Thyroid gland (tissue), 4 donors: ENCODE data around the gene NEURL1. TPM values are rescaled to one million over a fixed set of nuclear protein-coding genes. Genes with fewer than 3 reads are reported as not detected.

ENCODE experiments used
- DNase-seq, 2 donors: peaks; one replicate each; pipeline ENCODE4 v3.0.0-alpha.2; 2019
- H3K27ac ChIP-seq, 3 donors: fragments of 200-600 bp; sonication (generic); 1 replicate in 2 of 3; 2 replicates in 1 of 3; pipeline ENCODE4 v1.5.1; 2016 to 2019; ENCODE audit warnings: mild to moderate bottlenecking in 1 of 3, moderate library complexity in 1 of 3
- H3K27me3 ChIP-seq: fragments of 200-600 bp; sonication (generic); one replicate; pipeline ENCODE4 v1.5.1; 2019
- H3K36me3 ChIP-seq, 2 donors: fragments of 200-600 bp; sonication (generic); one replicate each; pipeline ENCODE4 v1.5.1; 2016 to 2019
- H3K4me1 ChIP-seq, 2 donors: fragments of 200-600 bp; sonication (generic); one replicate each; pipeline ENCODE4 v1.5.1; 2017 to 2019
- H3K4me3 ChIP-seq, 3 donors: fragments of 200-600 bp; sonication (generic); replicated peaks in 1 of 3; 1 replicate in 2 of 3; 2 replicates in 1 of 3; pipeline ENCODE4 v1.5.1; 2016; ENCODE audit warnings: mild to moderate bottlenecking in 1 of 3
- H3K9me3 ChIP-seq: fragments of 200-600 bp; sonication (generic); one replicate; pipeline ENCODE4 v1.5.1; 2017
- CTCF ChIP-seq, 6 experiments: fragments of 200-600 bp in 3 of 6; fragments of 450-650 bp in 3 of 6; sonication (generic) in 3 of 6; IDR thresholded peaks; one replicate each; pipeline ENCODE4 v1.5.1; 2016 to 2019; ENCODE audit warnings: antibody characterized with exemption in 6 of 6, mild to moderate bottlenecking in 2 of 6, inconsistent platforms in 1 of 6, moderate library complexity in 1 of 6
- POLR2A ChIP-seq, 2 donors: fragments of 450-650 bp; IDR thresholded peaks; one replicate each; pipeline ENCODE4 v1.6.1; 2017; ENCODE audit warnings: antibody characterized with exemption in 2 of 2, mild to moderate bottlenecking in 2 of 2, moderate library complexity in 1 of 2
- WGBS, 2 donors: methylation state at CpG; one replicate each; pipeline ENCODE4 v1.1.5; 2017; 5-methylcytosine and 5-hydroxymethylcytosine counted together
- intact Hi-C: fragments of 100-400 bp; cut with DNase I; formaldehyde crosslinking; loops from one replicate; pipeline ENCODE4 v1.15.1; 2023
- total RNA-seq, 4 donors: library from RNA; depleted of rRNA; stranded (reverse); fragments of >200 nt; gene quantifications; one replicate each; pipeline ENCODE4 v1.2.3, GENCODE V29; 2016

NEURL1 gene
- total RNA-seq, 4 donors from 2014 or later = 1.1 TPM; not detected in 3

GRCh38 chr10:103529539-103529938, 36.0 kb downstream of the NEURL1 start:
- no peaks in the 10 kb centered on the region for H3K4me1 ChIP-seq
- H3K36me3 ChIP-seq = no peaks in the 10 kb centered on the region
- no peak for DNase-seq
- WGBS, 2 donors = 91 to 93% methylated on average over 1 of the region's 1 CpG
- H3K27me3 ChIP-seq = no peaks in the 10 kb centered on the region
- intact Hi-C loops = no loop called here
- no peak overlapping the region for H3K4me3 ChIP-seq
- no peak for TF ChIP-seq POLR2A (IDR thresholded peaks at IDR 0.05)
- TF ChIP-seq CTCF (IDR thresholded peaks at IDR 0.05) = no peak
- no peaks in the 10 kb centered on the region for H3K9me3 ChIP-seq
- H3K27ac ChIP-seq = no peak overlapping the region

- Histone ChIP-seq H3K36me3 (no peaks in the 10 kb centered on the region), H3K4me3 (no peak overlapping the region), H3K27me3 (no peaks in the 10 kb centered on the region), H3K4me1 (no peaks in the 10 kb centered on the region), H3K27ac (no peak overlapping the region), H3K9me3 (no peaks in the 10 kb centered on the region)
- WGBS, 2 donors = 79 to 93% methylated on average over 7 of the region's 7 CpGs
- TF ChIP-seq CTCF (IDR thresholded peaks at IDR 0.05) (no peak), POLR2A (IDR thresholded peaks at IDR 0.05) (no peak)
- intact Hi-C loops = no loop called here
- no peak for DNase-seq
Measured at GRCh38 chr10:103533827-103534226, 40.3 kb downstream of the NEURL1 start.

GRCh38 chr10:103534621-103535498, 41.4 kb downstream of the NEURL1 start:
- Histone ChIP-seq H3K4me1 (no peaks in the 10 kb centered on the region), H3K4me3 (no peak overlapping the region), H3K27me3 (no peaks in the 10 kb centered on the region), H3K9me3 (no peaks in the 10 kb centered on the region), H3K27ac (no peak overlapping the region), H3K36me3 (no peaks in the 10 kb centered on the region)
- no peak for DNase-seq
- WGBS, 2 donors = 90 to 100% methylated on average over 2 to 3 of the region's 3 CpGs
- TF ChIP-seq POLR2A (IDR thresholded peaks at IDR 0.05) = no peak
- no peak for TF ChIP-seq CTCF (IDR thresholded peaks at IDR 0.05)
- intact Hi-C loops = no loop called here

GRCh38 chr10:103535595-103535994, 42.1 kb downstream of the NEURL1 start:
- 100% methylated on average over 1 of the region's 2 CpGs; no CpG with 5 or more reads in 1 of the 2 donors for WGBS, 2 donors
- Histone ChIP-seq H3K4me3 (no peak overlapping the region), H3K36me3 (no peaks in the 10 kb centered on the region), H3K4me1 (no peaks in the 10 kb centered on the region), H3K27ac (no peak overlapping the region), H3K27me3 (no peaks in the 10 kb centered on the region), H3K9me3 (no peaks in the 10 kb centered on the region)
- no peak for DNase-seq
- TF ChIP-seq POLR2A (IDR thresholded peaks at IDR 0.05) (no peak), CTCF (IDR thresholded peaks at IDR 0.05) (no peak)
- intact Hi-C loops = no loop called here

- Histone ChIP-seq H3K9me3 (no peaks in the 10 kb centered on the region), H3K36me3 (no peaks in the 10 kb centered on the region), H3K27me3 (no peaks in the 10 kb centered on the region), H3K27ac (no peak overlapping the region), H3K4me1 (peaks cover 12 to 21% of the 10 kb centered on the region in 2 donors), H3K4me3 (no peak overlapping the region)
- no peak for DNase-seq
- TF ChIP-seq POLR2A (IDR thresholded peaks at IDR 0.05) (no peak), CTCF (IDR thresholded peaks at IDR 0.05) (no peak)
- WGBS, 2 donors = 63 to 67% methylated on average over 1 of the region's 1 CpG
- intact Hi-C loops = no loop called here
Measured at GRCh38 chr10:103539751-103540150, 46.2 kb downstream of the NEURL1 start.
